ENCODE measurements around the gene RPS6KA1.

- TF ChIP-seq YY1 (IDR thresholded peaks at IDR 0.05; ENCODE audit: insufficient read depth, insufficient read length) (no peak), SUZ12 (IDR thresholded peaks at IDR 0.05; ENCODE audit: extremely low read depth, insufficient read depth, insufficient read length) (no peak), ZNF274 (IDR thresholded peaks at IDR 0.05; ENCODE audit: low read depth, low read length) (no peak)
These were observed 50.6 kb downstream of the RPS6KA1 start for GRCh38 chr1:26580116-26580515.
